Kidney glomerular epithelial cell (primary cell): ENCODE data around the gene CES3.
A peak's percentile ranks its signal among the peaks of the same experiment; 100 is the strongest.
"Not testable (repeated sequence)": the region's sequence is repeated elsewhere in the genome, so short reads cannot be mapped to it uniquely, and the experiment has no call there.

ENCODE experiments used
- DNase-seq: peaks from one replicate; lab custom pipeline; 2025; lab: John Stamatoyannopoulos, UW

CES3 gene

GRCh38 chr16:66946541-66946940, 14.5 kb upstream of the CES3 start:
- DNase-seq: no peak

- no peak for DNase-seq
Measured at GRCh38 chr16:66946974-66947301, 14.1 kb upstream of the CES3 start.

GRCh38 chr16:66947302-66948065, 13.6 kb upstream of the CES3 start:
- DNase-seq: peak; percentile 59

DNA sequence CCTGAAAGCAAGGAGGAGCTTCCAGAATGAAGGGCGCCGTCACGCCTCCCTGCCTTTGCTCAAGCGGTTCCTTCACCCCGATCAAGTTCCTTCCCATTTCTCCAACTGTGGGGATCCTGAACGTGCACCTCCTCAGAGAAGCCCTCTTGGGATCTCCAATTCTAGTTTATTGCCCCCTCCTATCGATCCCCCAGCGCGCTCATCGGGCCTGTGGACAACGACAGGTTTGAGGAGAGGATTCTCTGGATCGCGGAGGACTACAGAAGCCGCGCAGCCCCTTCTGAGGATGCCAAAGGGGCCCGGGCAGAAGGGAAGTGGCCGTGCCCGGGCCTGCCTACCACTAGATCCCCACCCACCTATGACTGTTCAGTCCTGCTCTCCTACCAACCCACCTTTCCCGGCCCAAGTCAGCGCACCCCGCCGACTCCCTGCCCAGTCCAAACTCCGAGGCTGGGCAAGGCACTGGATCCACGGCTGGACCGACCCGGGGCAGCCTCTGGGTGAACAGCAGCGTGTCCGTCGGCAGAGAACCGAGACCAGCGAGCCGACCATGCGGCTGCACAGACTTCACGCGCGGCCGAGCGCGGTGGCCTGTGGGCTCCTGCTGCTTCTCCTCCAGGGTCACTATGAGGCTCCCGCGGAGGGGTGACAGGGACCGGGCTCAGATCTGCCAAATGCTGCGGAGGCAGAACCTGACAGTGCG, 12.8 kb upstream of the CES3 start:
- DNase-seq: no peak

- DNase-seq: no peak
Measured at GRCh38 chr16:66948837-66949225, 12.2 kb upstream of the CES3 start.

DNA sequence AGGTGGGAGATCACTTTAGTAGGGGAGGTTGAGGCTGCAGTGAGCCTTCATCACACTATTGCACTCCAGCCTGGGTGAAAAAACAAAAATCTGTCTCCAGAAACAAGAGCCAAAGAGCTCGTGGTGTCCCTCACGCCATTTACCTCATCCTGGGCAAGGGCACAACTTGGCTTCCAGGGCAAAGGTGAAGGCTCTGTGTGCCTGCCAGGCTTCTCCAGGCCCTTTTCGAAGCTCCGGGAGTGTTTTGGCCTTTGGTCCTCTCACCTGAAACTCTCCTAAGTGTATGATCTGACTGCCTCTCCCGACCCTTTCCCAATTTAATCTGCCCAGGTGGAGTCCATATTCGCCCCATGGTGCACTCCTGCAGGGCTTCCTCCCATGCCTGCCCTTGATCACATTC, 11.6 kb upstream of the CES3 start:
- DNase-seq: no peak

GRCh38 chr16:66950437-66950836, 10.6 kb upstream of the CES3 start:
- DNase-seq: no peak

DNA sequence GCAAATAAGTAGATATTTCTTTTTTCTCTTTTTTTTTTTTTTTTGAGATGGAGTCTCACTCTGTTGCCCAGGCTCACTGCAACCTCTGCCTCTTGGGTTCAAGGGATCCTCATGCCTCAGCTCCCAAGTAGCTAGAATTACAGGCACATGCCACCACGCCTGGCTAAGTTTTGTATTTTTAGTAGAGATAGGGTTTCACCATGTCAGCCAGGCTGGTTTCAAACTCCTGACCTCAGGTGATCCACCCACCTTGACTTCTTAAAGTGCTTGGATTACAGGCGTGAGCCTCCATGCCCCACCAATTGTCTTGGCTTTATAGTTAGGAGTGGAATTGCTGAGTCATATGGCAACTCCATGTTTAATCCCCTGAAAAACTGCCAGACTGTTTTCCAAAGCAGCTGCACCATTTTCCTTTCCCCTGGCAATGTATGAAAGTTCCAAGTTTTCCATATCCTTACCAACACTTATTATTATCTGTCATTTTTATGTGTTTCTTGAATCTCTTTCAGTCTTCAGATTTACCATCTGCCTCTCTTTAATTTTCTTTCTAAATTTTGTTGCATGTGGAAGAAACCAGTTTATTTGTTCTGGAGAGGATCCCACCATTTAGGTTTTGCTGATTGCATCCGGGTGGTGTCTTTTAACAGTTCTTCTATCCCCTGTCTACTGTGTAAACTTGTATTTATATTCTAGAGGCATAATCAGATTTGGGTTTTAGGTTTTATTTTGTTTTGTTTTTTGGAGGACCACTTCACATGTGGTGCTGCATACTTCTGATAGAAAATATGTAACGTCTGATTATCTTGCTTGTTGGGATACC, 9.9 kb upstream of the CES3 start:
- DNase-seq: no peak

DNA sequence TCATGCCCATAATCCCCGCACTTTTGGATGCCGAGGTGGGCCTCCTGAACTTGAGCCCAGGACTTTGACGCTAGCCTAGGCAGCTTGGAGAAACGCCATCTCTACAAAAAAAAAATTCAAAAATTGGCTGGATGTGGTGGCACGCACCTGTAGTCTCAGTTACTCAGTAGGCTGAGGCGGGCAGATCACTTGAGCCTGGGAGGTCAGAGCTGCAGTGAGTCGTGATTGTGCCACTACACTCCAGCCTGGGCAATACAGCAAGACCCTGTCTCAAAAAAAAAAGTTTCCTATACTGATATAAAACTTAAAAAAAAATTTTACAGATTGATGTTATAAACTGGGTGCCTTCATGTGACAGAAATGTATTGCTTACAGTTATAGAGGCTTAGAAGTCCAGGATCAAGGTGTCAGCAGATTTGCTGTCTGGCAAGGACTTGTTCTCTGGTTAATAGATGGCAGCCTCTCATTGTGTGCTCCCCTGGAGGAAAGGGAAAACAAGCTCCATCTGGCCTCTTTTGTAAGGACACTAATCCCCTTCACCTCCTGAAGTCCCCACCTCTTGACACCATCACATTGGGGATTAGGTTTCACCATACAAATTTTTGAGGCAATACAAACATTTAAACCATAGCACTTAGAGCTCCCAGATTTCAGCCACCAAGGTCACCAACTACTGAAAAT, 8.5 kb upstream of the CES3 start:
- DNase-seq: no peak

- DNase-seq: no peak
Measured at GRCh38 chr16:66953462-66954096, 7.5 kb upstream of the CES3 start.

- peak; percentile 69 for DNase-seq
Measured at GRCh38 chr16:66954097-66954659, 6.9 kb upstream of the CES3 start.

- DNase-seq: not testable (repeated sequence)
Measured at GRCh38 chr16:66955363-66956153, 5.5 kb upstream of the CES3 start.

DNA sequence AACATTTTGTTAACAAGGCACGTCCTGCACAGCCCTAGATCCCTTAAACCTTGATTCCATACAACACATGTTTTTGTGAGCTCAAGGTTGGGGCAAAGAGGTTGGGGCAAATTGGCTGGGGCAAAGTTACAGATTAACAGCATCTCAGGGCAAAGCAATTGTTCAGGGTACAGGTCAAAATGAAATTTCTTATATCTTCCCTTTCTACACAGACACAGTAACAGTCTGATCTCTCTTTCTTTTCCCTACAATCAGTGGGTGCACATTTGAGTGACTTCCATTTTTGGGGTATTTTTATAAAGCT, 5.0 kb upstream of the CES3 start:
- not testable (repeated sequence) for DNase-seq

DNA sequence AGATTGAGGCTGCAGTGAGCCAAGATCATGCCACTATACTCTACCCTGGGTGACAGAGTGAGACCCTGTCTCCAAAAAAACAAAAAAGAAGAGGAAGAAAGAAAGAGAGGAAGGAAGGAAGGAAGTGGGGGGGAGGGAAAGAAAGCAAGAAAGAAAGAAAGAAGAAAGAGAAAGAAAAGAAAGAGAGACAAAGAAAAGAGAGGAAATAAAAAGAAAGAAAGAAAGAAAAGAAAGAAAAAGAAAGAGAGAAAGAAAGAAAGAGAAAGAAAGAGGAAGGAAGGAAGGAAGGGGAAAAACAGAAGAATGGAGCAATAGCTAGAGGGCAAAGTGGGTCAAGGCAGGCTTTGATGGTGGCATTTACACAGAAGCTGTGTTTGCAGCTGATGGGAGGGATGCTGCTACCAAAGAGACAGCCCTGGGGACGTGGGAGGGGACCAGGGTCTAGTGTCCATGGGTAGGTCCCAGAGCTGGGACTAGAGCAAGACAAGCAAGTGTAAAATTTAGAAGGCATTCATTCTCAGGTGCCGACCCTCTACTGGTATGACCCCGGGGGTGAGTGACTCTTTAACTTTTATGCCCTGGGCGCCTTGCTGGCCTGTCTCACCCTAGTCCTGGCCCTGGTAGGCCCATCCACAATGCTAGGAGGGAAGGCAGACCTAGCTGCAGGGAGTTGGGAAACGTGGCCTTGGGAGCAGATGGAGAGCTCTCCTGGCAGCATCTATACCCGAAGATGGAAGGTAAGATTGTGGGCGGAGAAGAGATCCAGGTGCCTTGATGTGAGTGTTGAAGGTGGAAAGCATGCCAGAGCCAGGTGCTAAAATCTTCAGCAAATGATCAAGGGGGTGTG, 2.0 kb upstream of the CES3 start:
- DNase-seq: no peak

GRCh38 chr16:66959704-66960161, 1.3 kb upstream of the CES3 start:
- no peak for DNase-seq

DNA sequence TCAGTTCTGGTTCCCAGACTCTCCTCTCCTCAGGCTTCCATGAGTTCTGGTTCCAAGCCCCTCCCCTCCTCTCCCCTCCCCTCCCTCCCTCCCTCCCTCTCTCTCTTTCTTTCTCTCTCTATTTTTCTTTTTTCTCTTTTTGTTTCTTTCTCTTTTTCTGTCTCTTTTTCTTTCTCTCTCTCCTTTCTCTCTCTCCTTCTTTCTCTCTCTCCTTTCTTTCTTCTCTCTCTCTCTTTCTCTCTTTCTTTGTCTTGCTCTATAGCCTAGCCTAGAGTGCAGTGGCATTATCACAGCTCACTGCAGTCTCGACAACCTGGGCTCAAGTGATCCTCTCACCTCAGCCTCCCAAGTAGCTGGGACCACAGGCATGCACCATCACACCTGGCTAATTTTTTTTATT, 796 bp upstream of the CES3 start:
- no peak for DNase-seq

GRCh38 chr16:66961914-66962313, 848 bp downstream of the CES3 start:
- DNase-seq: no peak

GRCh38 chr16:66964049-66964448, 3.0 kb downstream of the CES3 start:
- DNase-seq: no peak

GRCh38 chr16:66968847-66969246, 7.8 kb downstream of the CES3 start:
- no peak for DNase-seq
